NCI-H526 treated with DMSO at 0.1 percent for 48 hours (cell line): ENCODE results near the gene MYO16.

Source experiments
- DNase-seq: peaks from one replicate; lab custom pipeline; 2025; lab: John Stamatoyannopoulos, UW

Gene MYO16

GRCh38 chr13:109243311-109243951 is 614.0 kb downstream of the MYO16 start:
- no peak for DNase-seq

- no peak for DNase-seq
Observed at GRCh38 chr13:109244566-109244965, 615.2 kb downstream of the MYO16 start.

GRCh38 chr13:109246001-109246400 is 616.6 kb downstream of the MYO16 start:
- DNase-seq = no peak

GRCh38 chr13:109249780-109250528 is 620.5 kb downstream of the MYO16 start:
- no peak for DNase-seq

GRCh38 chr13:109251956-109252355 is 622.5 kb downstream of the MYO16 start:
- DNase-seq = no peak

- DNase-seq = no peak
Observed at GRCh38 chr13:109253316-109253715, 623.9 kb downstream of the MYO16 start.

- DNase-seq = no peak
Observed at GRCh38 chr13:109254274-109254673, 624.9 kb downstream of the MYO16 start.

- DNase-seq = no peak
Observed at GRCh38 chr13:109255141-109255856, 625.9 kb downstream of the MYO16 start.

GRCh38 chr13:109256866-109257760 is 627.7 kb downstream of the MYO16 start:
- no peak for DNase-seq
